MCF 10A (cell line): ENCODE results near the gene FOXR1. TPM values are rescaled to one million over a fixed set of nuclear protein-coding genes. Genes with fewer than 3 reads are reported as not detected.

ENCODE experiments used
- BruUV-seq: library from RNA; stranded (reverse); fragments of 400-500 nt; replicated peaks from 2 replicates; lab custom pipeline; 2021; lab: Mats Ljungman, UMichigan
- CTCF ChIA-PET: fragments of 300-600 bp; sonication (Branson Sonifier 250); formaldehyde crosslinking; extraction: SDS; loops from one replicate; lab custom pipeline; 2021; ENCODE audit warnings: antibody characterized with exemption, inconsistent platforms; lab: Yijun Ruan, JAX
- POLR2A ChIA-PET: fragments of 300-600, 350-650 bp; sonication (Branson Sonifier 250); formaldehyde crosslinking; extraction: SDS; loops from one replicate; lab custom pipeline; 2020; ENCODE audit warnings: antibody characterized with exemption, inconsistent platforms; lab: Yijun Ruan, JAX
- DNase-seq: peaks from one replicate; pipeline ENCODE4 v3.0.0-alpha.2; 2018; ENCODE audit not compliant: unreplicated experiment
- H3K27ac Mint-ChIP-seq: one replicate; pipeline ENCODE4 v1.8.0; 2022; ENCODE audit warnings: mild to moderate bottlenecking, low read depth, mixed read lengths; ENCODE audit not compliant: unreplicated experiment
- H3K27me3 Mint-ChIP-seq: one replicate; pipeline ENCODE4 v1.8.0; 2022; ENCODE audit warnings: mixed read lengths; ENCODE audit not compliant: insufficient read depth, unreplicated experiment
- H3K36me3 Mint-ChIP-seq: one replicate; pipeline ENCODE4 v1.8.0; 2022; ENCODE audit warnings: mild to moderate bottlenecking, moderate library complexity, mixed read lengths; ENCODE audit not compliant: insufficient read depth, unreplicated experiment
- H3K4me1 Mint-ChIP-seq: one replicate; pipeline ENCODE4 v1.8.0; 2022; ENCODE audit warnings: mixed read lengths; ENCODE audit not compliant: insufficient read depth, unreplicated experiment
- H3K4me3 Mint-ChIP-seq: one replicate; pipeline ENCODE4 v1.8.0; 2022; ENCODE audit warnings: mild to moderate bottlenecking, moderate library complexity, mixed read lengths; ENCODE audit not compliant: unreplicated experiment
- H3K9me3 Mint-ChIP-seq: one replicate; pipeline ENCODE4 v1.8.0; 2022; ENCODE audit warnings: mixed read lengths; ENCODE audit not compliant: unreplicated experiment
- CTCF ChIP-seq: fragments of 200-600 bp; IDR thresholded peaks from one replicate; pipeline ENCODE4 v1.8.0; 2022; ENCODE audit warnings: antibody characterized with exemption, mild to moderate bottlenecking; ENCODE audit not compliant: unreplicated experiment
- intact Hi-C: fragments of 100-400 bp; cut with micrococcal nuclease; formaldehyde crosslinking; loops from 2 replicates; pipeline ENCODE4 v1.14.1; 2022
- total RNA-seq: library from RNA; stranded (reverse); gene quantifications from 2 replicates; pipeline ENCODE4 v1.2.3, GENCODE V29; 2022

Gene FOXR1
- total RNA-seq, 1 experiment from 2014 or later: not detected

GRCh38 chr11:118997627-118998387 is 26.2 kb downstream of the FOXR1 start, which contains the start of gene CENATAC:
TSS of gene CENATAC (plus strand) at chr11:118998138. CDS start at chr11:118998198, 60 bp downstream.
- no peak for TF ChIP-seq CTCF
- BruUV-seq: no TSS peak
- Mint-ChIP-seq H3K9me3 (no peaks in the 10 kb centered on the region), H3K27ac (peak within 1 kb of the TSS; percentile 70), H3K36me3 (peaks cover 39% of the 10 kb centered on the region), H3K4me3 (peak within 1 kb of the TSS; percentile 95), H3K27me3 (no peaks in the 10 kb centered on the region), H3K4me1 (peaks cover 5% of the 10 kb centered on the region)
- CTCF ChIA-PET: interaction anchor here (0.6 to 1.9 kb wide), 10 partner anchors 9 to 473 kb away, joined by 3 to 8 read pairs (median 3); no protein-coding TSS in a partner anchor
- intact Hi-C loops: no loop called here
- POLR2A ChIA-PET: interaction anchor here (0.6 to 14.9 kb wide), 27 partner anchors 9 to 435 kb away, joined by 3 to 286 read pairs (median 4); partner anchors contain the start of genes BCL9L, C2CD2L, DDX6 and RPS25
- peak; percentile 91 for DNase-seq

DNA sequence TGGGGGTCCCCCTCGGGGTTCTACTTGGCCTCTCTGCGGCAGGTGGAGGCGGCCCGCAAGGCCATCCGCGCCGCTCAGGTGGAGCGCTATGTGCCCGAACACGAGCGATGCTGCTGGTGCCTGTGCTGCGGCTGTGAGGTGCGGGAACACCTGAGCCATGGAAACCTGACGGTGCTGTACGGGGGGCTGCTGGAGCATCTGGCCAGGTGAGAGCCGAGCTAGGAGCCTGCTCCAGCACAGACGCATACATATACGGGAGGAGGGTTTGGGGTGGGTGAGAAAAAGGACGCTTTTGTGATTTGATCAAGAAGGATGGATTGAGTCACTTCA is 26.8 kb downstream of the FOXR1 start:
- ChIA-PET POLR2A (interaction anchor here (0.6 to 14.9 kb wide), 17 partner anchors 10 to 415 kb away, joined by 3 to 286 read pairs (median 4); partner anchors contain the start of genes CBL, DDX6, RPS25 and TRAPPC4), CTCF (interaction anchor here (0.8 to 2.4 kb wide), 4 partner anchors 10 to 68 kb away, joined by 3 to 10 read pairs (median 6); no protein-coding TSS in a partner anchor)
- H3K27me3 Mint-ChIP-seq: no peaks in the 10 kb centered on the region
- peaks cover 5% of the 10 kb centered on the region for H3K4me1 Mint-ChIP-seq
- peak overlapping the region; percentile 95 for H3K4me3 Mint-ChIP-seq
- TSS peak; percentile 61 for BruUV-seq
- H3K36me3 Mint-ChIP-seq: peaks cover 44% of the 10 kb centered on the region
- no peak for TF ChIP-seq CTCF
- H3K9me3 Mint-ChIP-seq: no peaks in the 10 kb centered on the region
- intact Hi-C loops: no loop called here
- DNase-seq: no peak
- H3K27ac Mint-ChIP-seq: peak overlapping the region; percentile 70

DNA sequence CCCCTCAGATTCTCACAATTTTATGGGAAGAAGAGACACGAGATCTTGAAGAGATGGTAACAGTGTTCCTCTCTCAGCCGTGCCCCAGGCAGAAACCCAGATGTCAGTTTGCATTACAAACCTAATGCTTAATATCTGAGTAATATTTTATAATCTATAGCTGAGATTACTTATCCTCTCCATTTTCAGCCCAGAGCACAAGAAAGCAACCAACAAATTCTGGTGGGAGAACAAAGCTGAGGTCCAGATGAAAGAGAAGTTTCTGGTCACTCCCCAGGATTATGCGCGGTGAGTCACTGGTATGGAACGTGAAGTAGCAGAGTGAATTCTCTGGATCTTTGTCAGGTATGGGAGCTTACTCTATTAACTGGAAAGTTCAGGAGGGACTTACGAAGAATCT is 27.3 kb downstream of the FOXR1 start:
- Mint-ChIP-seq H3K27me3 (no peaks in the 10 kb centered on the region), H3K4me3 (peak overlapping the region; percentile 95), H3K36me3 (peaks cover 49% of the 10 kb centered on the region), H3K4me1 (peaks cover 5% of the 10 kb centered on the region), H3K9me3 (no peaks in the 10 kb centered on the region), H3K27ac (peak overlapping the region; percentile 70)
- BruUV-seq: TSS peak; percentile 46
- DNase-seq: peak; percentile 77
- TF ChIP-seq CTCF: no peak
- POLR2A ChIA-PET: interaction anchor here (0.6 to 14.9 kb wide), 19 partner anchors 10 to 415 kb away, joined by 3 to 286 read pairs (median 3); partner anchors contain the start of genes CBL, DDX6, RPS25 and TRAPPC4
- intact Hi-C loops: no loop called here
- CTCF ChIA-PET: interaction anchor here (0.7 to 2.4 kb wide), 4 partner anchors 10 to 27 kb away, joined by 3 to 10 read pairs (median 4); no protein-coding TSS in a partner anchor

- peaks cover 70% of the 10 kb centered on the region for H3K36me3 Mint-ChIP-seq
- no peaks in the 10 kb centered on the region for H3K9me3 Mint-ChIP-seq
- intact Hi-C loops: no loop called here
- H3K27ac Mint-ChIP-seq: no peak overlapping the region
- no peak for DNase-seq
- H3K4me1 Mint-ChIP-seq: peaks cover 5% of the 10 kb centered on the region
- H3K27me3 Mint-ChIP-seq: no peaks in the 10 kb centered on the region
- no peak for TF ChIP-seq CTCF
- CTCF ChIA-PET: interaction anchor here (1.0 to 2.4 kb wide), 3 partner anchors 12 to 24 kb away, joined by 3 to 10 read pairs (median 3); no protein-coding TSS in a partner anchor
- no peak overlapping the region for H3K4me3 Mint-ChIP-seq
- BruUV-seq: no TSS peak
- POLR2A ChIA-PET: interaction anchor here (0.7 to 14.9 kb wide), 3 partner anchors 13 to 94 kb away, joined by 4 to 286 read pairs (median 4); partner anchors contain the start of genes RPS25 and TRAPPC4
These were observed 29.3 kb downstream of the FOXR1 start for GRCh38 chr11:119000906-119001305.
